ENCODE measurements around the gene MICAL3.

- no peak for TF ChIP-seq CTCF (IDR thresholded peaks at IDR 0.05)
- TF ChIP-seq POLR2A (IDR thresholded peaks at IDR 0.05): no peak
Observed at GRCh38 chr22:17977371-17977770, 47.0 kb downstream of the MICAL3 start.
